Measurements from ENCODE around the gene COG4. TPM values are rescaled to one million over a fixed set of nuclear protein-coding genes. Genes with fewer than 3 reads are reported as not detected.

The COG4 gene
- 39.3 TPM for total RNA-seq

- Histone ChIP-seq H3K4me1 (peaks cover 49% of the 10 kb centered on the region), H3K4me3 (peak within 1 kb of the TSS; percentile 77 to 89), H3K27me3 (no peaks in the 10 kb centered on the region), H3K36me3 (peaks cover 0 to 9% of the 10 kb centered on the region in 2 donors), H3K27ac (peak within 1 kb of the TSS; percentile 82), H3K9me3 (no peaks in the 10 kb centered on the region)
- DNase-seq (ENCODE audit: extremely low spot score in 2 of 2): no peak
- intact Hi-C loops (cut with DNase I): loop anchor here (10.0 kb wide), 2 partner anchors 132 to 232 kb away; no protein-coding TSS in a partner anchor
- no peak for TF ChIP-seq POLR2A (IDR thresholded peaks at IDR 0.05)
- TF ChIP-seq POLR2AphosphoS5 (IDR thresholded peaks at IDR 0.05; ENCODE audit: insufficient read depth in 1 of 2, low read depth in 1 of 2): peak in 1 of 2 donors; percentile 97
Observed at GRCh38 chr16:70523076-70523742, at the start of gene COG4. Gene COG4 (minus strand): TSS chr16:70523554. CDS start chr16:70523543, 11 bp downstream.

DNA sequence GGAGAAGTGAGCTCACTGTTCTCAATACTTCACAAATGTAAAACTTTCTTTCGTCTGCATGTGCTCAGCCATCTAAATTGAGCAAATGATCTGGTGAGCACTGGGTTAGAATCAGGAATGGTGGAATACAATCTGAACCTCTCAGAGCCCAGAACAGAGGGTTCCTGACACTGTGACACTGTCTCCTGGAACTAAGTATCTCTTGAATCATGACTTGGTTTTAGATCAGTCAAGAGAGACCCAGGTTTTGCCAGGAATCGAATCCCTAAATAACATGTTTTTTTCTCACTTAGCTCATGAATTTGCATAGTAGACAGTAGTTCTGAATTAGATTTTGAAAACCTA is 49.5 kb upstream of the COG4 start:
- Histone ChIP-seq H3K4me1 (peaks cover 53% of the 10 kb centered on the region), H3K27ac (peak overlapping the region; percentile 79), H3K36me3 (peaks cover 1 to 58% of the 10 kb centered on the region in 2 donors), H3K9me3 (no peaks in the 10 kb centered on the region), H3K27me3 (no peaks in the 10 kb centered on the region), H3K4me3 (no peak overlapping the region)
- TF ChIP-seq POLR2AphosphoS5 (IDR thresholded peaks at IDR 0.05; ENCODE audit: insufficient read depth in 1 of 2, low read depth in 1 of 2): no peak
- TF ChIP-seq, protein P1, sequence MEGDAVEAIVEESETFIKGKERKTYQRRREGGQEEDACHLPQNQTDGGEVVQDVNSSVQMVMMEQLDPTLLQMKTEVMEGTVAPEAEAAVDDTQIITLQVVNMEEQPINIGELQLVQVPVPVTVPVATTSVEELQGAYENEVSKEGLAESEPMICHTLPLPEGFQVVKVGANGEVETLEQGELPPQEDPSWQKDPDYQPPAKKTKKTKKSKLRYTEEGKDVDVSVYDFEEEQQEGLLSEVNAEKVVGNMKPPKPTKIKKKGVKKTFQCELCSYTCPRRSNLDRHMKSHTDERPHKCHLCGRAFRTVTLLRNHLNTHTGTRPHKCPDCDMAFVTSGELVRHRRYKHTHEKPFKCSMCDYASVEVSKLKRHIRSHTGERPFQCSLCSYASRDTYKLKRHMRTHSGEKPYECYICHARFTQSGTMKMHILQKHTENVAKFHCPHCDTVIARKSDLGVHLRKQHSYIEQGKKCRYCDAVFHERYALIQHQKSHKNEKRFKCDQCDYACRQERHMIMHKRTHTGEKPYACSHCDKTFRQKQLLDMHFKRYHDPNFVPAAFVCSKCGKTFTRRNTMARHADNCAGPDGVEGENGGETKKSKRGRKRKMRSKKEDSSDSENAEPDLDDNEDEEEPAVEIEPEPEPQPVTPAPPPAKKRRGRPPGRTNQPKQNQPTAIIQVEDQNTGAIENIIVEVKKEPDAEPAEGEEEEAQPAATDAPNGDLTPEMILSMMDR (IDR thresholded peaks at IDR 0.05): no peak
- TF ChIP-seq POLR2A (IDR thresholded peaks at IDR 0.05): no peak
- DNase-seq (ENCODE audit: extremely low spot score in 2 of 2): no peak
- intact Hi-C loops (cut with DNase I): no loop called here

DNA sequence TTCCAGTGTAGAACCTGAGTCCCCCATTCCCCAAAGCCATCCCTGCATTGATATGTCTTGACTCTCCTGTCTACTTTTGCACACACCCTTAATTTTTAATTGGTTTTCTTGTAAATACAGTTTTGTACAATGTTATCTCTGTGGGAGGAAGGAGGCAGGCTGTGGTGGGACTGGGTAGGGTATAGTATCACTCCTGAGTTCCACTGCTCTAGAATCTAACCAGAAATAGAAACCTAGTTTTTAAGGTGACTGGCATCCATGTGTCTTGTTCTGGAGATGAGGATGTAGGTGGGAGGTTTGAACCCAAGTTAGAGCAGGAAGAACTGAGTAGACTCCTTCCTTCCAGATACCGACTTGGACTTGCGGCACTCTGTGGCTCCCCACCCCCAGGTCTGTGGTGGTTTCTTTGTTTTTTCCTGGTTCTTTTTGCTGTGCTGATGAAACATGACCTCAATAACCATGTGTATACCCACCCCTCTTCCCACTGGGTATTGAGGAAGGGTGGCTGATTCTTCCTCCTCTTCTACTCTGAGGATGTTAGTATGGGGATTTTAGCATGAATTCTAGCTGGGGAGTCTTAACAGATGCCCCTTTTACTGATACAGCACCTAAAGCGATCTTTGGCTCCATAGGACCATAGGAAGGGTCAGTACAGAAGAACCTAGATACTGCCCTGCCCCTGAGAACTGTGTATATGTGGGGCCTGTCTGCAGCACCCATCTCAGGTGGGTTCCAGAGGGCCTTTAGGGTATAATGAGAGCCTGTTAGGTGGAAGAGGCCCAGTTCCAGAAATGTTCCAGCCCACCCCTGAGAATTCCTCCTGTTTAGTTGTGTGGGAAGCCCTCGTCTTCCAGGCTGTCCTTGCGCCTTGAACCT is 48.9 kb upstream of the COG4 start:
- Histone ChIP-seq H3K27ac (peak overlapping the region; percentile 79), H3K36me3 (peaks cover 5 to 64% of the 10 kb centered on the region in 2 donors), H3K27me3 (no peaks in the 10 kb centered on the region), H3K4me1 (peaks cover 49% of the 10 kb centered on the region), H3K4me3 (no peak overlapping the region), H3K9me3 (no peaks in the 10 kb centered on the region)
- DNase-seq (ENCODE audit: extremely low spot score in 2 of 2): no peak
- intact Hi-C loops (cut with DNase I): no loop called here
- no peak for TF ChIP-seq POLR2AphosphoS5 (IDR thresholded peaks at IDR 0.05; ENCODE audit: insufficient read depth in 1 of 2, low read depth in 1 of 2)
- TF ChIP-seq, protein P1 (IDR thresholded peaks at IDR 0.05): no peak
- no peak for TF ChIP-seq POLR2A (IDR thresholded peaks at IDR 0.05)

DNA sequence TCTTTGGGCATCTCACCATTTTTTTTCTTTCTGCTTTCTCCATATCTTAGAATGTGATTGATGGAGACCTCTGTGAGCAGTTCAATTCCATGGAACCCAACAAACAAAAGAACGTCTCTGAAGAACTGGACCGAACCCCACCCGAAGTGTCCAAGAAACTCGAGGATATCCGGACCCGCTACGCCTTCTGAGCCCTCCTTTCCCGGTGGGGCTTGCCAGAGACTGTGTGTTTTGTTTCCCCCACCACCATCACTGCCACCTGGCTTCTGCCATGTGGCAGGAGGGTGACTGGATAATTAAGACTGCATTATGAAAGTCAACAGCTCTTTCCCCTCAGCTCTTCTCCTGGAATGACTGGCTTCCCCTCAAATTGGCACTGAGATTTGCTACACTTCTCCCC is 48.3 kb upstream of the COG4 start:
- H3K4me1 ChIP-seq: peaks cover 42% of the 10 kb centered on the region

GRCh38 chr16:70570967-70571570 is 47.7 kb upstream of the COG4 start:
- DNase-seq (ENCODE audit: extremely low spot score in 2 of 2): no peak
- no peak for TF ChIP-seq POLR2A (IDR thresholded peaks at IDR 0.05)
- TF ChIP-seq POLR2AphosphoS5 (IDR thresholded peaks at IDR 0.05; ENCODE audit: insufficient read depth in 1 of 2, low read depth in 1 of 2): no peak
- TF ChIP-seq, protein P1 (IDR thresholded peaks at IDR 0.05): no peak
- Histone ChIP-seq H3K27me3 (no peaks in the 10 kb centered on the region), H3K9me3 (no peaks in the 10 kb centered on the region), H3K4me1 (peaks cover 37% of the 10 kb centered on the region), H3K4me3 (no peak overlapping the region), H3K36me3 (peaks cover 5 to 76% of the 10 kb centered on the region in 2 donors), H3K27ac (no peak overlapping the region)
- intact Hi-C loops (cut with DNase I): no loop called here

More for the DNA sequence above, 48.3 kb upstream of the COG4 start:
- Histone ChIP-seq H3K4me3 (no peak overlapping the region), H3K27ac (peak overlapping the region; percentile 79), H3K36me3 (peaks cover 5 to 70% of the 10 kb centered on the region in 2 donors), H3K27me3 (no peaks in the 10 kb centered on the region), H3K9me3 (no peaks in the 10 kb centered on the region)
- TF ChIP-seq POLR2AphosphoS5 (IDR thresholded peaks at IDR 0.05; ENCODE audit: insufficient read depth in 1 of 2, low read depth in 1 of 2): no peak
- TF ChIP-seq POLR2A (IDR thresholded peaks at IDR 0.05): no peak
- TF ChIP-seq, protein P1 (IDR thresholded peaks at IDR 0.05): no peak
- intact Hi-C loops (cut with DNase I): no loop called here
- no peak for DNase-seq (ENCODE audit: extremely low spot score in 2 of 2)
